ENCODE data around the gene AFF3.

Gene AFF3

GRCh38 chr2:99786636-99787390 lies 355.6 kb downstream of the AFF3 start:
- TF ChIP-seq ZNF384 (IDR thresholded peaks at IDR 0.05), result no peak
- TF ChIP-seq FOXM1 (IDR thresholded peaks at IDR 0.05; ENCODE audit: borderline replicate concordance), result no peak
- no peak for TF ChIP-seq PKNOX1 (IDR thresholded peaks at IDR 0.05)
- TF ChIP-seq HDGF (IDR thresholded peaks at IDR 0.05; ENCODE audit: borderline replicate concordance), result no peak
- no peak for TF ChIP-seq CTBP1 (IDR thresholded peaks at IDR 0.05; ENCODE audit: borderline replicate concordance)
- TF ChIP-seq TARDBP (IDR thresholded peaks at IDR 0.05), result no peak
- no peak for TF ChIP-seq FOXA1 (IDR thresholded peaks at IDR 0.05)
- TF ChIP-seq ELF4 (IDR thresholded peaks at IDR 0.05), result no peak
- TF ChIP-seq ARNT (IDR thresholded peaks at IDR 0.05), result no peak
- no peak for TF ChIP-seq SUZ12 (IDR thresholded peaks at IDR 0.05)
- no peak for TF ChIP-seq NFRKB (IDR thresholded peaks at IDR 0.05)
- TF ChIP-seq LEF1 (IDR thresholded peaks at IDR 0.05; ENCODE audit: borderline replicate concordance), result no peak
- no peak for DNase-seq (ENCODE audit: extremely low spot score)
- CTCF ChIA-PET, result no interaction called here
- POLR2A ChIA-PET, result no interaction called here

DNA sequence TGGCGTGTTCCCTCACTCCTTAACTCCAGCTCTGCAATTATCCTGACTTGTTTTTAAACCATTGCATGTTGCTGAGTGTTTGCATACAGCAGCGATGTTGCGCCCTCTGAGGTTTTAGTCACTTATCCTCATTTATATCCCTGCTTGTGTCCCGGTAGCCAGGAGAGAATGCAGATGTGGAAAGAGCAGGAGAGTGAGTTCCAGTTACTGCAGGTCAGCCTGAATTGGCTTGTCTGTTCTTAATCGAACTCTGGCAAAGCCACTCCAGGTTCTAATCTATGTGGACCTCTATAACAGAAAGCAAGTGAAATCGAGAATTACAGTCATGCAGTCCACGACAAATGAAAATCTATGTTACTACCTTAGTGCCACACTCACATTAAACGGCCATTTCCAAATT lies 357.4 kb downstream of the AFF3 start:
- no peak for DNase-seq (ENCODE audit: extremely low spot score)
- ChIA-PET CTCF (no interaction called here), POLR2A (interaction anchor here (1.5 kb wide), 1 partner anchor 10 kb away, joined by 3 read pairs; no protein-coding TSS in a partner anchor)
- TF ChIP-seq FOXK2 (IDR thresholded peaks at IDR 0.05), result no peak
- TF ChIP-seq FOXM1 (IDR thresholded peaks at IDR 0.05; ENCODE audit: borderline replicate concordance), result no peak
- no peak for TF ChIP-seq SP1 (IDR thresholded peaks at IDR 0.05)

DNA sequence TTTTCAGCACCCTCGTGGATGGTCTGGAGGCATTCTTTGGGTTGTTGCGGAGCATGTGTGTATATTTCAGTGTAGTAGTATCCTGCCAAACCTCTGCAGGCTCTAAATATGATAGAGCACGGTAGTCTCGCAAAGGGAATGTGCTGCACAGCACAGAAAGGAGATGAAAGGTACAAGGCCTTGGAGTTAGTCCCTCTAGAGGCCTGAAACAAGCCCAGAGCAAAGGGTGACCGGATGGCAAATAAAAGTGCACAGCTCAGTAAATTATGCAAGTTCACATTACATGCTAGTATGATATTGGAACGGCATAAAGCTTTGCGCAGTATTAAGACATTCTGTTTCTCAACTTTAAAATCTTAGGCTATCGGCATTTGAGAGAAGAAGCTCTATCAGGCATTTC lies 358.1 kb downstream of the AFF3 start:
- TF ChIP-seq SUZ12 (IDR thresholded peaks at IDR 0.05) (no peak), FOXK2 (IDR thresholded peaks at IDR 0.05) (no peak), LEF1 (IDR thresholded peaks at IDR 0.05; ENCODE audit: borderline replicate concordance) (no peak), L3MBTL2 (conservative IDR thresholded peaks at IDR 0.05) (no peak), FOXM1 (IDR thresholded peaks at IDR 0.05; ENCODE audit: borderline replicate concordance) (no peak), ZNF384 (IDR thresholded peaks at IDR 0.05) (no peak), SP1 (IDR thresholded peaks at IDR 0.05) (no peak)
- POLR2A ChIA-PET, result no interaction called here
- CTCF ChIA-PET, result no interaction called here
- no peak for DNase-seq (ENCODE audit: extremely low spot score)

DNA sequence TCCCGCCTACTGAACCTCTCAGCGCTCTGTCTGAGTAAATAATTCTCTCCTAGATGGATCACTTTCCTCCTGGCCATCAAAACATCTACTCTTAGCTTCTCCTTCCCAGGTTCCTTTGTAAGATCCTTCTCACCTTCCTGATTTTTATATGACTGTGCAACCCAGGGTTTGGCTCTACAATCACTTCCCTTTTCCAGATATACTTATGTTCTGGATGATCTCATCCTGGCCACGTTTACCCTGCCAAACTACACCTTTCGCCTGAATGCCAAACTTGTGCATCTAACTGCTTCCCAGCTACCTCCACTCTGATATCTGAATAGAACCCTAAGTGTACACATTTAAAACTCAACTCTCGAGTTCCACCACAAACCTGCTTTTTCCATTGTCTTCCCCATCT lies 362.1 kb downstream of the AFF3 start:
- DNase-seq (ENCODE audit: extremely low spot score), result no peak
- TF ChIP-seq BHLHE40 (IDR thresholded peaks at IDR 0.05; ENCODE audit: borderline replicate concordance), result no peak
- TF ChIP-seq L3MBTL2 (conservative IDR thresholded peaks at IDR 0.05), result no peak
- TF ChIP-seq CTBP1 (IDR thresholded peaks at IDR 0.05; ENCODE audit: borderline replicate concordance), result no peak
- no peak for TF ChIP-seq FOXK2 (IDR thresholded peaks at IDR 0.05)
- no peak for TF ChIP-seq ARNT (IDR thresholded peaks at IDR 0.05)
- no peak for TF ChIP-seq TARDBP (IDR thresholded peaks at IDR 0.05)
- no peak for TF ChIP-seq SUZ12 (IDR thresholded peaks at IDR 0.05)
- TF ChIP-seq HDGF (IDR thresholded peaks at IDR 0.05; ENCODE audit: borderline replicate concordance), result no peak
- TF ChIP-seq FOXA1 (IDR thresholded peaks at IDR 0.05), result no peak
- no peak for TF ChIP-seq NFRKB (IDR thresholded peaks at IDR 0.05)
- ChIA-PET POLR2A (no interaction called here), CTCF (no interaction called here)

DNA sequence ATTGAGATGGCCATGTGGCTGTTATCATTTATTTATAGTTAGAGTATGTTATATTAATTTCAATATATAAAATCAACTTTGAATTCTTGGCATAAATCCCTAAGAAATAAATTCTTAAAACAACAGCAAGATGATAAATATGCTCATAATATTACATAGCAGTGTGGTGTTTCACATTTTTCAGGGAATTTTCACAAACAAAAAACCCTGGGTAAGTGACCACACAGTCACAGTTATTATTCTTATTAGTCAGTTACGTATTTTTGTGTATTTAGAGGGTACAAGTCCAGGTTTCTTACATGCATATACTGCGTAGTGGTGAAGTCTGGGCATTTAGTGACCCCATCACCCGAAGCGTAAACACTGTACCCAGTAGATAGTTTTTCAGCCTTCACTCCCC lies 363.1 kb downstream of the AFF3 start:
- ChIA-PET CTCF (no interaction called here), POLR2A (no interaction called here)
- DNase-seq (ENCODE audit: extremely low spot score), result no peak
- TF ChIP-seq ARNT (IDR thresholded peaks at IDR 0.05) (no peak), LEF1 (IDR thresholded peaks at IDR 0.05; ENCODE audit: borderline replicate concordance) (no peak)

- TF ChIP-seq BHLHE40 (IDR thresholded peaks at IDR 0.05; ENCODE audit: borderline replicate concordance) (no peak), ARNT (IDR thresholded peaks at IDR 0.05) (no peak), TARDBP (IDR thresholded peaks at IDR 0.05) (no peak), SP1 (IDR thresholded peaks at IDR 0.05) (no peak), ZNF384 (IDR thresholded peaks at IDR 0.05) (no peak), CTBP1 (IDR thresholded peaks at IDR 0.05; ENCODE audit: borderline replicate concordance) (no peak), FOXM1 (IDR thresholded peaks at IDR 0.05; ENCODE audit: borderline replicate concordance) (no peak), PKNOX1 (IDR thresholded peaks at IDR 0.05) (no peak), HDGF (IDR thresholded peaks at IDR 0.05; ENCODE audit: borderline replicate concordance) (no peak), NFRKB (IDR thresholded peaks at IDR 0.05) (no peak), FOXK2 (IDR thresholded peaks at IDR 0.05) (no peak), ELF4 (IDR thresholded peaks at IDR 0.05) (no peak), L3MBTL2 (conservative IDR thresholded peaks at IDR 0.05) (no peak), SUZ12 (IDR thresholded peaks at IDR 0.05) (no peak)
- DNase-seq (ENCODE audit: extremely low spot score), result no peak
- CTCF ChIA-PET, result no interaction called here
- POLR2A ChIA-PET, result no interaction called here
Observed at GRCh38 chr2:99777656-99778290, 364.6 kb downstream of the AFF3 start.

DNA sequence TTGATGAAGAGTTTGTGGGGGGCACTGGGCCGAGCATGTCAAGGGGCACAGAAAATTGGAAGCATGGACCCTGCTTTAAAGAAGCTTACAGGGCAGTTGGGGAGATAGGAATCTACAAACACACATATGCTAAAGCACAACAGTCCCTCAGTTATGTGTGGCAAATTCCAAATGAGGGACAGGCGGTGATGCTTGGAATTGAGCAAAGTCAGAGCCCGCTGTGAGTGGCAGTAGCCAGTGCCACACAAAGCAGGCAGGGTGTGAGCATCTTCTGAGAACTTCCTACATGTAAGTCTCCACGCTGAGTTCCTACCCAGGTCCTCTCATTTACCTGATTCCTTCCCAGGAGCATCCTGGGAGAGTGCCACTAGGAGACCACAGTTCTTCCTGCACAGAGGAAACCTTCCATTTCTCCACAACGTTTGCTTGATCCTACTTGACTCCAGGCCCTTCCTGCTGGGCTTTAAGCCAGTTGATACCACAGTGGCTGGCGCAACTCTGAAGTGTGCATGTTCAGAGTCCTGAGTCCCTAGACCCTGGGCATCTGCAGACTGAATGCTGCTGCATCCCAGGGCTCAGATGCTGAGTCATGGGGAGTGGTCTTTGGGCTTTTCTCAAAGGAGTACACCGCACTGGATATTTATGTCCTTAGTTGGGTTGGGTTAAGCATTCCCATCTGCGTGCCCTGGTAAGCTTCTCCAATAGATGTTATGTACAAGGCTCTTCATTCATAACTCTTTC lies 365.3 kb downstream of the AFF3 start:
- ChIA-PET POLR2A (no interaction called here), CTCF (no interaction called here)
- TF ChIP-seq L3MBTL2 (conservative IDR thresholded peaks at IDR 0.05) (no peak), PKNOX1 (IDR thresholded peaks at IDR 0.05) (no peak), LEF1 (IDR thresholded peaks at IDR 0.05; ENCODE audit: borderline replicate concordance) (no peak), ZNF384 (IDR thresholded peaks at IDR 0.05) (no peak), FOXM1 (IDR thresholded peaks at IDR 0.05; ENCODE audit: borderline replicate concordance) (no peak), FOXA1 (IDR thresholded peaks at IDR 0.05) (no peak), ARNT (IDR thresholded peaks at IDR 0.05) (no peak), BHLHE40 (IDR thresholded peaks at IDR 0.05; ENCODE audit: borderline replicate concordance) (no peak), NFRKB (IDR thresholded peaks at IDR 0.05) (no peak), TARDBP (IDR thresholded peaks at IDR 0.05) (no peak), HDGF (IDR thresholded peaks at IDR 0.05; ENCODE audit: borderline replicate concordance) (no peak), SP1 (IDR thresholded peaks at IDR 0.05) (no peak), CTBP1 (IDR thresholded peaks at IDR 0.05; ENCODE audit: borderline replicate concordance) (no peak)
- no peak for DNase-seq (ENCODE audit: extremely low spot score)

Data from HEK293T (cell line).